NCI-H446 (cell line): ENCODE measurements around the gene AKAP13.
"Not testable (repeated sequence)": the region's sequence is repeated elsewhere in the genome, so short reads cannot be mapped to it uniquely, and the experiment has no call there.

Experiments
- DNase-seq, 2 experiments: peaks; one replicate each; lab custom pipeline; 2025; lab: John Stamatoyannopoulos, UW

AKAP13 gene

GRCh38 chr15:85500729-85501128 lies 120.3 kb downstream of the AKAP13 start:
- DNase-seq: no peak

- no peak for DNase-seq
These were observed 121.2 kb downstream of the AKAP13 start for GRCh38 chr15:85501574-85501973.

GRCh38 chr15:85503151-85503799 lies 122.9 kb downstream of the AKAP13 start:
- DNase-seq: no peak

DNA sequence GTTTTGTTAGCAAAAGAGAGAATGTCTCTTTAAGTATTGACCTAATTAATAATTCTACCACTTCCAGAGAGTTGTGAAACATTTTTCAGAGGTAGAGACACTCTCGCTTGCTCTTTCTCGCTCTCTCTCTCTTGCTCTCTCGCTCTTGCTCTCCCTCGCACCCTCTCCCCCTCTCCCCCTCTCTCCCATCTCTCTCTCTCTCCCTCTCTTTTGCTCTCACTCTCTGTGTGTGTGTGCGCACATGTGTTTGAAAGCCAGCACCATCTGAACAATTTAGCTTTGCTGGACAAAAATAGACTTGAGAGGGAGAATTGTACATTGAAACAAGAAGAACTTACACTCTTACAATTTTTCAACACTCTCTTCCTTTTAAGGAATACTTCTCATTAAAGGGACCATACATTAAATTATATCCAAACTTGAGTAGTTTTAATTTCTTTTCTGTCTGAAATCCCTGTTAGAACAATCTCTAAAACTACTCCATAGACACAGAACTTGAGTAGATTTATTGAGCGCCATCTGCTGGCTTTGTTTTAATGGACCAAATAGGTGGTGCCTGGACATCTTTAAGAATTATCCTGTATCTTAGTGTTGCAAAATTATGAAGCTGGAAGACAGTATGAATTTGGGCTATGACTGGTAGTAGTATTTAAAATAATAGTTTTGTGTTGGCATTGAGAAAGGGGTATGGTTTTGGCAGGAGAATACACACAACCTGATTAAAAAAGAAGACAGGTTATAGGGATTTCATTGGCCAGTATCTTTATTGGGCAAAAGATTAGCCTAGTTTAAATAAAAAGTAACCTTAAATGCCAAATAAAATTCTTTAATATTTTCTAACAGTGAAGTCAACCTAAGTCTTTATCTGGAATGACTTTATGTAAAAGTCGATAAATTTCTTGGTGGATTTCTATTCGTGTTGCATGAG lies 124.6 kb downstream of the AKAP13 start:
- DNase-seq: peak in 1 of 2 experiments; percentile 24

DNA sequence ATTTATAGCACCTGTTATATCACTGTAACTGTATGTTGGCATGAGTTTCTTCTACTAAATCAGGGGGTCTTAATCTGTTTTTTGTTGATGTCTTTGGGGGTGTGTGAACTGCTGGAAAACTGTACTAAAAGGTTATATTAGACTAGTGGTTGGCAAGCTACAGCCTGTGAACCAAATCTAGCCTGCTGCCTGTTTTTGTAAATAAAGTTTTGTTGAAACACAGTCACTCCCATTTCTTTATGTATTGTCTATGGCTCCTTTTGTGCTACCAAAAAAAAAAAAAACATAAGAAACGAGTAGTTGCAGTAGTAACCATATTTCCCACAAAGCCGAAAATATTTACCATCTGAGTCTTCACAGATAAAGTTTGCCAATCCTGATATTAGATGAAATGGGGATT lies 126.7 kb downstream of the AKAP13 start:
- no peak for DNase-seq

- DNase-seq: no peak
These were observed 129.6 kb downstream of the AKAP13 start for GRCh38 chr15:85509973-85510372.

- no peak for DNase-seq
These were observed 134.0 kb downstream of the AKAP13 start for GRCh38 chr15:85514413-85514812.

GRCh38 chr15:85515212-85515611 lies 134.8 kb downstream of the AKAP13 start:
- no peak for DNase-seq

- no peak for DNase-seq
These were observed 136.7 kb downstream of the AKAP13 start for GRCh38 chr15:85517086-85517485.

DNA sequence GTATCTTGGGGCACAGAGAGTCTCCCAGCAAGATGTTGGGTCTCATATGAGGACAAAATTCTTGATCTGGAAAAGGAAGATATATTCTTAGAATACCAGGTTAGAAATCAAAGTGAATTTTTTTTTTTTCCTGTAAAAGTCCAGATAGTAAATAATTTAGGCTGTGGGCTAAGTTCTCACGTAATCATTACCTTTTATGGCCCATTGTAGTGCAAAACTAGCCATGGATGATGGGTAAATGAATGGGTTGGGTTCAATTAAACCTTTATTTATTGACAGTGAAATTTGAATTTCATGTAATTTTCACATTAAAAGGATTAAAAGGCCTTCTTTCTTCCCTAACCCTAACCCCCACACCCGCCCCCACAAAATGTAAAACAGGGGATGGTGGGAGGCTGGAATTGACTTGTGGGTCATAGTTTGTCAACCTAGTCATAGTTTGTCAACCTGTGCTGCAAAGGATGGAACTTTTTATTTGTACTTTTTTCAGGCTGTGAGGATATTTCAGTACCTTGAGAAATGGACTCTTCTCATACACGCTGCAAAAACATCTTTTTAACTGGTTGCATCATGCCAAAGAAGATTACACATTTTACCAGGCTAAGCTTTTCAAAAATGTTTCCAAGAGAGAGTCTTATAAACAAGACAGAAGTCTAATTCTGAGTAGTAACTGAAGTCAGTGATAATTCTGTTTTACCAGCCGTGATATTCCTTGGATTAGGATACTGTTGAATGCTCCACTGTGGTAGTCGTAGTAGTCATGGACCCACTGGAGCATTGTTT lies 138.8 kb downstream of the AKAP13 start:
- no peak for DNase-seq

- DNase-seq: no peak
These were observed 140.2 kb downstream of the AKAP13 start for GRCh38 chr15:85520650-85521049.

GRCh38 chr15:85523530-85523929 lies 143.1 kb downstream of the AKAP13 start:
- DNase-seq: no peak

GRCh38 chr15:85525755-85526154 lies 145.4 kb downstream of the AKAP13 start:
- no peak for DNase-seq

DNA sequence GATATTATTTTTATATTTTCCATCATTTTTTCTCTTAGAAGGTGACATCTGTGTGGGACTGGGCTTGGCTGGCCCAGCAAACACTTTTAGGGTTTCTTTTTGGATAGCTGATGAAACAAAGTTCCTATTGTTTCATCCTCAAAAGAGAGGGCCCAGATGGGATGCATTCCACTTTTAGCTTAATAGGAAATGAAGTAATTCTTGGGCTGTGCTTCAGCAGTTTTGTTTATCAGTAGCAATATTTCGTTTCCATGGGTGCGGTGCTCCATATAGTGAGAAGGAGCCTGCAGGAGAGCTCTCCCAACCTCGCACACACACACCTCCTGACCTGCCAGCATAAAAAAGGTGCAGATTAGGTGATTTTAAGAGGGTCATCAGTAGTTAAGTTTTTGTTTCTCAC lies 147.5 kb downstream of the AKAP13 start:
- DNase-seq: no peak

DNA sequence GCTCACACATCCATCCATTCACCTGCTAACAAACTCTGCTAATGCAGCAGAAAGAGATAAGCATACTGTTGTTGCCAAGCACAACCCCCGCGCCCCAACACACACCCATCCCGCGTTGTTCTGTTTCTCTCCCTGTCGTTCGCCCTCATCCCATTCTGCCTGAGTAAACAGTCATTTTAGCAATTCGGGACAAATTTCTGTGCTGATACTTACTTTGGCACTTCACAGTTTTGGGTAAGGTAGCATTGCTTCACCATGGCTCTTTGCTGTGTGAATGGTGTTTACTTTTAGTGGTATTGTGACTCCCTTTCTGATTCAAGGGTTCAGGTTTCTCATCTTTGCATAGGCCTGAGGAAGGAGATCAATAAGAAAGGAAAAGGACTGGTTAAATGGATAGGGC lies 149.7 kb downstream of the AKAP13 start:
- DNase-seq: no peak

DNA sequence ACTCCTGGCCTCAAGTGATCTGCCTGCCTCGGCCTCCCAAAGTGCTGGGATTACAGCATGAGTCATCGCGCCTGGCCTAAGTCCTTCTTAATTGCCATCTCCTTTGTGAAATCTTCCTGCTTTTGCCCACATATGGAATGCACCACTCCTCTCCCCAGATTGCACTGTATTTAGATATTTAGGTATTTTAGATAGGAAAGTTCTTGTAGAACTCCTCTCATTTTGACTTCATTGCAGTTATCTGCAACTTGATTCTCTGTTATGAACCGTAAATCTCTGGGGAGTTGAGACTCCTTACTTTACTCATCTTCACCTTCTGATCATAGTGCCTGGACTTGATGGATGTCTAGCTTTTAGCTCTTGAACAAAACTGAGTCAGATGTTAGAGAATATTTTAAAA lies 150.7 kb downstream of the AKAP13 start:
- no peak for DNase-seq

GRCh38 chr15:85532689-85533088 lies 152.3 kb downstream of the AKAP13 start:
- DNase-seq: no peak

- DNase-seq: no peak
These were observed 153.6 kb downstream of the AKAP13 start for GRCh38 chr15:85534031-85534430.

DNA sequence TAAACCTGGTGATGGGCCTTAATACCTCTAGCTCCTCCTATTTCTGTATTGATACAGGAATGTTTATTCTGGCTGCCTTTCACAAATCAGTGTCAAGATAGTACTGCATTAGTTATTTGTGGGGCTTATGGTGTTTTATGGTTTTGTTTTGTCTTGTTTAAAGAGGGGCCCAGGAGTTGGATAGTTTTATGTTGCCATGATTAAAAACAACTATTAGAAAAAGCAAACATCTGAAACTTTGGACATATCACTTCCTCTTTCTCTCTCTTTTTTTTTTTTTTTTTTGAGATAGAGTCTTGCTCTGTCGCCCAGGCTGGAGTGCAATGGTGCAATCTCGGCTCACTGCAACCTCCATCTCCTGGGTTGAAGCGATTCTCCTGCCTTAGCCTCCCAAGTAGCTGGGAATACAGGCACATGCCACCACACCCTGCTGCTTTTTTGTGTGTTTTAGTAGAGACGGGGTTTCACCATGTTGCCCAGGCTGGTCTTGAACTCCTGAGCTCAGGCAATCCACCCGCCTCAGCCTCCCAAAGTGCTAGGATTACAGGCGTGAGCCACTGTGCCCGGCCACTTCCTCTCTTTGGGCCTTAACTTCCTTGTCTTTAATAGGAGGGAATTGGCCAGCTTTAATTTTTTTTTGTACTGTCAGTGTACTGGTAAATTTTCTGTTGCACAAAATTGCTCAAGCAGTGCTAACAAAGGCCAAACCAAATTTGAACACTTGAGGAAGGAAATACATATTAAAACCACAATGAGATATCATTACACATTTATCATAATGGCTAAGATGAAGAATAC lies 155.3 kb downstream of the AKAP13 start:
- not testable (repeated sequence) for DNase-seq

GRCh38 chr15:85536341-85536740 lies 155.9 kb downstream of the AKAP13 start:
- no peak for DNase-seq

- DNase-seq: no peak
These were observed 159.1 kb downstream of the AKAP13 start for GRCh38 chr15:85539491-85539890.
